SK-N-SH treated with all-trans-retinoic acid at 6 μM for 48 hours (cell line): ENCODE results near the gene EEFSEC.

ENCODE experiments used
- ATAC-seq: fragments of 200-7000 bp; cut with Tn5 transposase; 3 replicates; pipeline ENCODE4 v1.9.1; 2020; ENCODE audit warnings: mild to moderate bottlenecking, moderate library complexity
- ARNTL ChIP-seq: fragments of 450-650 bp; formaldehyde crosslinking; IDR thresholded peaks from 2 replicates; pipeline ENCODE4 v1.5.0; 2020; ENCODE audit warnings: low read depth, mild to moderate bottlenecking, moderate library complexity, borderline replicate concordance
- BACH2 ChIP-seq: fragments of 250-450 bp; sonication (Bioruptor Pico); IDR thresholded peaks from 2 replicates; pipeline ENCODE4 v1.9.0; 2021; ENCODE audit warnings: mild to moderate bottlenecking, borderline replicate concordance
- CREB5 ChIP-seq: fragments of 250-450 bp; sonication (Bioruptor Pico); IDR thresholded peaks from 2 replicates; pipeline ENCODE4 v1.5.1; 2020; ENCODE audit warnings: low read depth, mild to moderate bottlenecking, moderate library complexity
- CSDC2 ChIP-seq: fragments of 250-450 bp; sonication (Bioruptor Pico); IDR thresholded peaks from 2 replicates; pipeline ENCODE4 v1.5.0; 2020; ENCODE audit warnings: mild to moderate bottlenecking, moderate library complexity
- ESRRG ChIP-seq: fragments of 250-450 bp; sonication (Bioruptor Pico); IDR thresholded peaks from 2 replicates; pipeline ENCODE4 v1.6.1; 2021; ENCODE audit warnings: mild to moderate bottlenecking
- GLIS3 ChIP-seq: fragments of 250-450 bp; sonication (Bioruptor Pico); IDR thresholded peaks from 2 replicates; pipeline ENCODE4 v1.5.0; 2020; ENCODE audit warnings: mild to moderate bottlenecking, moderate library complexity
- ISL1 ChIP-seq: fragments of 250-450 bp; sonication (Bioruptor Pico); IDR thresholded peaks from 2 replicates; pipeline ENCODE4 v2.1.2; 2022; ENCODE audit warnings: mild to moderate bottlenecking, moderate library complexity
- PPARA ChIP-seq: fragments of 250-450 bp; sonication (Bioruptor Pico); IDR thresholded peaks from 2 replicates; pipeline ENCODE4 v1.5.0; 2020; ENCODE audit warnings: mild to moderate bottlenecking, borderline replicate concordance
- RARB ChIP-seq: fragments of 250-450 bp; sonication (Bioruptor Pico); IDR thresholded peaks from 2 replicates; pipeline ENCODE4 v1.8.0; 2021; ENCODE audit warnings: mild to moderate bottlenecking, moderate library complexity
- SNAI2 ChIP-seq: fragments of 250-450 bp; sonication (Bioruptor Pico); IDR thresholded peaks from 2 replicates; pipeline ENCODE4 v1.5.0; 2020; ENCODE audit warnings: mild to moderate bottlenecking, moderate library complexity
- TCF4 ChIP-seq: fragments of 250-450 bp; sonication (Bioruptor Pico); IDR thresholded peaks from 2 replicates; pipeline ENCODE4 v1.8.0; 2021; ENCODE audit warnings: mild to moderate bottlenecking, moderate library complexity, borderline replicate concordance
- TOX ChIP-seq: fragments of 250-450 bp; sonication (Bioruptor Pico); IDR thresholded peaks from 2 replicates; pipeline ENCODE4 v1.8.0; 2021; ENCODE audit warnings: mild to moderate bottlenecking, moderate library complexity, borderline replicate concordance
- TSHZ2 ChIP-seq: fragments of 250-450 bp; sonication (Bioruptor Pico); IDR thresholded peaks from 2 replicates; pipeline ENCODE4 v1.5.0; 2020; ENCODE audit warnings: mild to moderate bottlenecking, moderate library complexity
- ZFP3 ChIP-seq: fragments of 250-450 bp; sonication (Bioruptor Pico); IDR thresholded peaks from 2 replicates; pipeline ENCODE4 v1.5.0; 2020; ENCODE audit warnings: mild to moderate bottlenecking, moderate library complexity
- ZNF70 ChIP-seq: fragments of 450-650 bp; formaldehyde crosslinking; IDR thresholded peaks from 2 replicates; pipeline ENCODE4 v1.5.0; 2020; ENCODE audit warnings: mild to moderate bottlenecking, moderate library complexity
- TF ChIP-seq, protein P1 (sequence below): fragments of 250-450 bp; sonication (Bioruptor Pico); IDR thresholded peaks from 2 replicates; pipeline ENCODE4 v1.8.0; 2020; ENCODE audit warnings: mild to moderate bottlenecking, moderate library complexity, borderline replicate concordance
- TF ChIP-seq, protein P2 (sequence below): fragments of 250-450 bp; sonication (Bioruptor Pico); IDR thresholded peaks from 2 replicates; pipeline ENCODE4 v1.5.1; 2021; ENCODE audit warnings: mild to moderate bottlenecking, moderate library complexity
- TF ChIP-seq, protein P3 (sequence below): fragments of 250-450 bp; sonication (Bioruptor Pico); IDR thresholded peaks from 2 replicates; pipeline ENCODE4 v1.8.0; 2021; ENCODE audit warnings: low read depth, mild to moderate bottlenecking, moderate library complexity, borderline replicate concordance

EEFSEC gene

DNA sequence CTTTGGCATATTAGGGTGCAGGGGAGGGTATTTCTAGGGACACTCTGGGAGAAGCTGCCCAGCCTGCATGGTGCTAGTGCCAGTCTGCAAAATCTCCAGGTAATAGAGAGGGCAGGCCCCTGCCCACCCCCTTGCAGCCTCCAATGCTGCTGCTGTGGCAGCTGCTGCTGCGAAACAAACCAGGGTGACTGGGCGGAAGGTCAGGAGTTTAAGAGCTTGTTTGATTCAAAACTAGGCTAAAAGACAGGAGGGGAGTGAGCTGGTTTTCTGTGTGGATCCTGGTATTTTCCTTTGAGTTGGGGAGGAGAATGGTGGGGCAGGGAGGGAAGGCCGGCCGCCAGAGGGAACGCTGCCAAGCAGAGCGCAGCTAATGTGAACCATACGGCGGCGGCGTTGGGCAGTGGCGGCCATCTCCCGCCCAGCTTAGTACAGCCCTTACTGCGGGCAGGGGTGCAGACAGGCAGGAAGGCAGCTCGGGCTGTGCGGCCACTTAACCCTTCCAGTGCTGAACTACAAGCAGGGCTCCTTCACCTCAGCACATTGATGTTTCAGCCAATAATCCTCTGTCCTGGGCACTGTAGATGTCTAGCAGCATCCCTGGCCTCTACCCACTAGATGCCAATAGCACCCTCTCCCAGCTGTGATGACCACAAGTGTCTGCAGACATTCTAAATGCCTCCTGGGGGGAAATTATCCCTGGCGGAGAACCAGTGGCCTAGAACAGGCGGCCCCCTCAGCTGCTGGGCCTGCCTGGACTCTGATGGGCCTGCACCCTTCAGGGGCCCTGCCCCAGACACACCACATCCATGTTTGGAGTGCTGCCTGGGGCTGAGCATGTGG is 125.7 kb downstream of the EEFSEC start:
- TF ChIP-seq GLIS3 (CRISPR knock-in tag), result no peak; the same call in 1 of the 2 replicates
- TF ChIP-seq TSHZ2, result peak; percentile 80
- TF ChIP-seq ZFP3 (CRISPR knock-in tag), result peak; percentile 73; the same call in 1 of the 2 replicates
- TF ChIP-seq TCF4 (CRISPR knock-in tag), result peak; percentile 90
- TF ChIP-seq RARB, result no peak
- 0 out of 2 replicates have a peak, but pooled peaks have one; percentile 3 for TF ChIP-seq ARNTL (CRISPR knock-in tag)
- TF ChIP-seq, protein P1, sequence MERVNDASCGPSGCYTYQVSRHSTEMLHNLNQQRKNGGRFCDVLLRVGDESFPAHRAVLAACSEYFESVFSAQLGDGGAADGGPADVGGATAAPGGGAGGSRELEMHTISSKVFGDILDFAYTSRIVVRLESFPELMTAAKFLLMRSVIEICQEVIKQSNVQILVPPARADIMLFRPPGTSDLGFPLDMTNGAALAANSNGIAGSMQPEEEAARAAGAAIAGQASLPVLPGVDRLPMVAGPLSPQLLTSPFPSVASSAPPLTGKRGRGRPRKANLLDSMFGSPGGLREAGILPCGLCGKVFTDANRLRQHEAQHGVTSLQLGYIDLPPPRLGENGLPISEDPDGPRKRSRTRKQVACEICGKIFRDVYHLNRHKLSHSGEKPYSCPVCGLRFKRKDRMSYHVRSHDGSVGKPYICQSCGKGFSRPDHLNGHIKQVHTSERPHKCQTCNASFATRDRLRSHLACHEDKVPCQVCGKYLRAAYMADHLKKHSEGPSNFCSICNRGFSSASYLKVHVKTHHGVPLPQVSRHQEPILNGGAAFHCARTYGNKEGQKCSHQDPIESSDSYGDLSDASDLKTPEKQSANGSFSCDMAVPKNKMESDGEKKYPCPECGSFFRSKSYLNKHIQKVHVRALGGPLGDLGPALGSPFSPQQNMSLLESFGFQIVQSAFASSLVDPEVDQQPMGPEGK (CRISPR knock-in tag), result 0 out of 2 replicates have a peak, but pooled peaks have one; percentile 21
- peak; percentile 85 for TF ChIP-seq ZNF70 (CRISPR knock-in tag)
- TF ChIP-seq CSDC2, result no peak
- peak; percentile 90 for ATAC-seq

DNA sequence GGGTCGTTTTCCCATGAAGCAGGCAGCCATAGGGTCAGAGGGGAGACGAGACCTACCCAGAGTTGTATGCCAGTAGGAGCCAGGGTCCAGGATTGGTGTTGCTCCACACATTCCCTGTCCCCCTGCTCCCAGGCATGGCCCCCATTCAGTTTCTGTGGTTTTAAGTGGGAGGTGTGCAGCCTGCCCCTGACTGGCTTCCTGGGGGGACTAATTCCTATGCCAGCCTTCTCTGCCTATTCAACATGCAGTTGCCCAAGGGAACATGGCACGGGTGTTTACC is 126.3 kb downstream of the EEFSEC start:
- ATAC-seq, result no peak
- TF ChIP-seq GLIS3 (CRISPR knock-in tag), result no peak
- no peak for TF ChIP-seq PPARA (CRISPR knock-in tag)
- TF ChIP-seq BACH2 (CRISPR knock-in tag), result no peak
- TF ChIP-seq ESRRG, result no peak
- no peak for TF ChIP-seq ISL1
- TF ChIP-seq, protein P1 (CRISPR knock-in tag), result no peak
- TF ChIP-seq TCF4 (CRISPR knock-in tag), result no peak
- TF ChIP-seq, protein P2, sequence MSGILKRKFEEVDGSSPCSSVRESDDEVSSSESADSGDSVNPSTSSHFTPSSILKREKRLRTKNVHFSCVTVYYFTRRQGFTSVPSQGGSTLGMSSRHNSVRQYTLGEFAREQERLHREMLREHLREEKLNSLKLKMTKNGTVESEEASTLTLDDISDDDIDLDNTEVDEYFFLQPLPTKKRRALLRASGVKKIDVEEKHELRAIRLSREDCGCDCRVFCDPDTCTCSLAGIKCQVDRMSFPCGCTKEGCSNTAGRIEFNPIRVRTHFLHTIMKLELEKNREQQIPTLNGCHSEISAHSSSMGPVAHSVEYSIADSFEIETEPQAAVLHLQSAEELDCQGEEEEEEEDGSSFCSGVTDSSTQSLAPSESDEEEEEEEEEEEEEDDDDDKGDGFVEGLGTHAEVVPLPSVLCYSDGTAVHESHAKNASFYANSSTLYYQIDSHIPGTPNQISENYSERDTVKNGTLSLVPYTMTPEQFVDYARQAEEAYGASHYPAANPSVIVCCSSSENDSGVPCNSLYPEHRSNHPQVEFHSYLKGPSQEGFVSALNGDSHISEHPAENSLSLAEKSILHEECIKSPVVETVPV (CRISPR knock-in tag), result no peak
- TF ChIP-seq CREB5 (CRISPR knock-in tag), result no peak
- no peak for TF ChIP-seq SNAI2 (CRISPR knock-in tag)
- TF ChIP-seq ARNTL (CRISPR knock-in tag), result no peak
- TF ChIP-seq, protein P3, sequence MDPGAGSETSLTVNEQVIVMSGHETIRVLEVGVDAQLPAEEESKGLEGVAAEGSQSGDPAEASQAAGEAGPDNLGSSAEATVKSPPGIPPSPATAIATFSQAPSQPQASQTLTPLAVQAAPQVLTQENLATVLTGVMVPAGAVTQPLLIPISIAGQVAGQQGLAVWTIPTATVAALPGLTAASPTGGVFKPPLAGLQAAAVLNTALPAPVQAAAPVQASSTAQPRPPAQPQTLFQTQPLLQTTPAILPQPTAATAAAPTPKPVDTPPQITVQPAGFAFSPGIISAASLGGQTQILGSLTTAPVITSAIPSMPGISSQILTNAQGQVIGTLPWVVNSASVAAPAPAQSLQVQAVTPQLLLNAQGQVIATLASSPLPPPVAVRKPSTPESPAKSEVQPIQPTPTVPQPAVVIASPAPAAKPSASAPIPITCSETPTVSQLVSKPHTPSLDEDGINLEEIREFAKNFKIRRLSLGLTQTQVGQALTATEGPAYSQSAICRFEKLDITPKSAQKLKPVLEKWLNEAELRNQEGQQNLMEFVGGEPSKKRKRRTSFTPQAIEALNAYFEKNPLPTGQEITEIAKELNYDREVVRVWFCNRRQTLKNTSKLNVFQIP (CRISPR knock-in tag), result no peak
- no peak for TF ChIP-seq ZFP3 (CRISPR knock-in tag)
- TF ChIP-seq ZNF70 (CRISPR knock-in tag), result no peak
- no peak for TF ChIP-seq RARB
- no peak for TF ChIP-seq TOX (CRISPR knock-in tag)
